K562 (cell line): ENCODE data around the gene GATAD1. TPM values are rescaled to one million over a fixed set of nuclear protein-coding genes. Genes with fewer than 3 reads are reported as not detected.

ENCODE experiments used
- ADNP ChIP-seq: fragments of 200-800 bp; sonication (Bioruptor generic); IDR thresholded peaks from 2 replicates; pipeline ENCODE4 v1.6.1; 2016; ENCODE audit warnings: missing genetic modification characterization, missing compliant biosample characterization
- CEBPB ChIP-seq: fragments of 450-650 bp; IDR thresholded peaks from 2 replicates; pipeline ENCODE4 v1.6.1; 2016; ENCODE audit warnings: missing genetic modification characterization, missing compliant biosample characterization
- FOXA3 ChIP-seq, 2 experiments: fragments of 450-650 bp in 1 of 2; sonication (generic) in 1 of 2; formaldehyde crosslinking; IDR thresholded peaks in 1 of 2; conservative IDR thresholded peaks in 1 of 2; 2 replicates each; pipeline versions ENCODE4 v1.4.0 to v1.8.0; 2020 to 2022; ENCODE audit warnings: mild to moderate bottlenecking in 2 of 2, missing genetic modification reagents in 1 of 2
- HDAC1 ChIP-seq, 2 experiments: fragments of 450-650 bp; IDR thresholded peaks; 2 replicates each; pipeline ENCODE4 v1.6.1; 2016 to 2017; ENCODE audit warnings: inconsistent platforms in 1 of 2, mild to moderate bottlenecking in 1 of 2, moderate library complexity in 1 of 2
- HDAC8 ChIP-seq: fragments of 450-650 bp; IDR thresholded peaks from 2 replicates; pipeline ENCODE4 v1.6.1; 2016; ENCODE audit warnings: mild to moderate bottlenecking, missing genetic modification characterization, moderate library complexity, missing compliant biosample characterization
- NFRKB ChIP-seq: fragments of 450-650 bp; IDR thresholded peaks from 2 replicates; pipeline ENCODE4 v1.6.1; 2016; ENCODE audit warnings: low read depth
- PHB2 ChIP-seq: fragments of 450-650 bp; IDR thresholded peaks from 2 replicates; pipeline ENCODE4 v1.6.1; 2017; ENCODE audit warnings: low read depth
- PML ChIP-seq: IDR thresholded peaks from 2 replicates; pipeline ENCODE4 v1.6.1; 2012; ENCODE audit warnings: low read length, inconsistent platforms
- POLR2AphosphoS2 ChIP-seq: IDR thresholded peaks from 2 replicates; pipeline ENCODE4 v1.6.1; 2012; ENCODE audit warnings: low read length, improper control_type of control experiment
- POLR2AphosphoS5 ChIP-seq: IDR thresholded peaks from 2 replicates; pipeline ENCODE4 v1.6.1; 2011; ENCODE audit warnings: mild to moderate bottlenecking, low read depth, low read length, moderate library complexity; ENCODE audit not compliant: control insufficient read depth, insufficient read depth
- TBP ChIP-seq: optimal IDR thresholded peaks from 2 replicates; pipeline ENCODE3; 2011; ENCODE audit warnings: low read depth, low read length, improper control_type of control experiment
- ZNF766 ChIP-seq: fragments of 200-800 bp; sonication (Bioruptor generic); conservative IDR thresholded peaks from 2 replicates; pipeline ENCODE4 v1.6.1; 2016; ENCODE audit warnings: missing genetic modification characterization, missing compliant biosample characterization
- polyA plus RNA-seq, 8 experiments: library from polyadenylated mRNA; depleted of rRNA in 4 of 8; stranded (reverse) in 5 of 8; unstranded in 3 of 8; fragments of >200 nt; fragmentation: Nextera tagmentation in 2 of 8; fragmentation: Illumina TruSeq in 1 of 8; extraction: Ambion mirVana in 2 of 8; extraction: Trizol in 1 of 8; gene quantifications; 2 replicates each; pipeline versions ENCODE4 v1.2.1 to v1.2.3, GENCODE V29; 2011 to 2014; ENCODE audit warnings: inconsistent platforms in 1 of 8, missing spikeins in 1 of 8
- total RNA-seq, 7 experiments: library from RNA; depleted of rRNA in 6 of 7; stranded (reverse); fragments of >200 nt in 6 of 7; fragmentation: Illumina TruSeq in 2 of 7; extraction: Trizol in 2 of 7; gene quantifications; 2 replicates each; pipeline versions ENCODE4 v1.2.1 to v1.2.3, GENCODE V29; 2011 to 2021; ENCODE audit warnings: low replicate concordance in 1 of 7
- TF ChIP-seq, protein P1 (sequence below), 2 experiments: fragments of 450-650 bp; formaldehyde crosslinking in 1 of 2; IDR thresholded peaks; 2 replicates each; pipeline versions ENCODE4 v1.4.0 to v1.6.1; 2014 to 2020; ENCODE audit warnings: mild to moderate bottlenecking in 2 of 2, borderline replicate concordance in 1 of 2, low read depth in 1 of 2
- TF ChIP-seq, protein P2 (sequence below), 2 experiments: fragments of 450-650 bp; IDR thresholded peaks; 2 replicates each; pipeline ENCODE4 v1.6.1; 2016
- TF ChIP-seq, protein P3 (sequence below): fragments of 250-450 bp; sonication (Bioruptor Pico); IDR thresholded peaks from 2 replicates; pipeline ENCODE4 v1.4.0; 2020

GATAD1 gene
- total and polyA plus RNA-seq, 9 of the 15 experiments (the other 6 are each of a cell fraction or from before 2014, with no cell fraction given), result 9.3 to 67.7 (median 34.3) TPM

DNA sequence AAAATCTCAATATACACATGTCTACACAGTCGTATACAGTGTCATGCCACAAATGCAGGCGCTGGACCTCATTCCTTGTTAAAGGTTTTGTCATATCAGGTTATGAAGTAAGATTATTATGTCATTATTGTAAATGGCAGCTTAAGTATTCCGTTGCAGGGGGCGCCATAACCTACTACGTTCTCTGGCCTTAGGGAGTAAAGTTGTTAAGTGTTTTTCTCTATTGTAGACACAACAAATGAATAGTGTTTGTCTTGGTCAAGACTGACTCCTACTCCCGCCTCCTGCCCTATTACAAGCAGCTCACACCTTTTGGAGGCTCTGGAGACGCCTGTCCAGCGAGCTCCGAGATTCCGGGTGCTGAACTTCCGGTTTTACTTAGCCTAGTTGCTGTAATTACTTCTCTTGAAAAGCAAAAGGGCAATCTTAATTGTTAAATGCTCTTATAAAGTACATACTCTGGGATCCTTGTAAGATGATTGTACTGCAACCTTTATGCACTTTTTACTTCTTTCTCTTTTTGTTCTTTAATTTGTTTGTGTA lies 994 bp downstream of the GATAD1 start (continued):
- TF ChIP-seq, protein P1, sequence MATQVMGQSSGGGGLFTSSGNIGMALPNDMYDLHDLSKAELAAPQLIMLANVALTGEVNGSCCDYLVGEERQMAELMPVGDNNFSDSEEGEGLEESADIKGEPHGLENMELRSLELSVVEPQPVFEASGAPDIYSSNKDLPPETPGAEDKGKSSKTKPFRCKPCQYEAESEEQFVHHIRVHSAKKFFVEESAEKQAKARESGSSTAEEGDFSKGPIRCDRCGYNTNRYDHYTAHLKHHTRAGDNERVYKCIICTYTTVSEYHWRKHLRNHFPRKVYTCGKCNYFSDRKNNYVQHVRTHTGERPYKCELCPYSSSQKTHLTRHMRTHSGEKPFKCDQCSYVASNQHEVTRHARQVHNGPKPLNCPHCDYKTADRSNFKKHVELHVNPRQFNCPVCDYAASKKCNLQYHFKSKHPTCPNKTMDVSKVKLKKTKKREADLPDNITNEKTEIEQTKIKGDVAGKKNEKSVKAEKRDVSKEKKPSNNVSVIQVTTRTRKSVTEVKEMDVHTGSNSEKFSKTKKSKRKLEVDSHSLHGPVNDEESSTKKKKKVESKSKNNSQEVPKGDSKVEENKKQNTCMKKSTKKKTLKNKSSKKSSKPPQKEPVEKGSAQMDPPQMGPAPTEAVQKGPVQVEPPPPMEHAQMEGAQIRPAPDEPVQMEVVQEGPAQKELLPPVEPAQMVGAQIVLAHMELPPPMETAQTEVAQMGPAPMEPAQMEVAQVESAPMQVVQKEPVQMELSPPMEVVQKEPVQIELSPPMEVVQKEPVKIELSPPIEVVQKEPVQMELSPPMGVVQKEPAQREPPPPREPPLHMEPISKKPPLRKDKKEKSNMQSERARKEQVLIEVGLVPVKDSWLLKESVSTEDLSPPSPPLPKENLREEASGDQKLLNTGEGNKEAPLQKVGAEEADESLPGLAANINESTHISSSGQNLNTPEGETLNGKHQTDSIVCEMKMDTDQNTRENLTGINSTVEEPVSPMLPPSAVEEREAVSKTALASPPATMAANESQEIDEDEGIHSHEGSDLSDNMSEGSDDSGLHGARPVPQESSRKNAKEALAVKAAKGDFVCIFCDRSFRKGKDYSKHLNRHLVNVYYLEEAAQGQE (IDR thresholded peaks at IDR 0.05; ENCODE audit: borderline replicate concordance), result peak; percentile 26
- TF ChIP-seq, protein P1 (CRISPR knock-in tag; IDR thresholded peaks at IDR 0.05; ENCODE audit: low read depth), result no peak
- 0 out of 2 replicates have a peak, but pooled peaks have one; percentile 36 for TF ChIP-seq ADNP (tag)
- TF ChIP-seq POLR2AphosphoS5, result peak; percentile 54; the same call in 1 of the 2 replicates
- TF ChIP-seq FOXA3 (CRISPR knock-in tag; conservative IDR thresholded peaks at IDR 0.05 in 1 of 2, IDR thresholded peaks at IDR 0.05 in 1 of 2), result 0 out of 4 replicates have a peak, but pooled peaks of 1 of the 2 experiments have one; percentile 1
- TF ChIP-seq PML, result peak; percentile 60
- TF ChIP-seq, protein P2, sequence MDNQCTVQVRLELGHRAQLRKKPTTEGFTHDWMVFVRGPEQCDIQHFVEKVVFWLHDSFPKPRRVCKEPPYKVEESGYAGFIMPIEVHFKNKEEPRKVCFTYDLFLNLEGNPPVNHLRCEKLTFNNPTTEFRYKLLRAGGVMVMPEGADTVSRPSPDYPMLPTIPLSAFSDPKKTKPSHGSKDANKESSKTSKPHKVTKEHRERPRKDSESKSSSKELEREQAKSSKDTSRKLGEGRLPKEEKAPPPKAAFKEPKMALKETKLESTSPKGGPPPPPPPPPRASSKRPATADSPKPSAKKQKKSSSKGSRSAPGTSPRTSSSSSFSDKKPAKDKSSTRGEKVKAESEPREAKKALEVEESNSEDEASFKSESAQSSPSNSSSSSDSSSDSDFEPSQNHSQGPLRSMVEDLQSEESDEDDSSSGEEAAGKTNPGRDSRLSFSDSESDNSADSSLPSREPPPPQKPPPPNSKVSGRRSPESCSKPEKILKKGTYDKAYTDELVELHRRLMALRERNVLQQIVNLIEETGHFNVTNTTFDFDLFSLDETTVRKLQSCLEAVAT (IDR thresholded peaks at IDR 0.05), result 0 out of 4 replicates have a peak, but pooled peaks of 1 of the 2 experiments have one; percentile 32
- no peak for TF ChIP-seq HDAC8 (tag)
- peak; percentile 11 for TF ChIP-seq TBP
- no peak for TF ChIP-seq PHB2
- peak in 1 of 2 experiments; percentile 48; a peak in 1 of 4 replicates for TF ChIP-seq HDAC1 (IDR thresholded peaks at IDR 0.05)
- peak; percentile 25; the same call in 1 of the 2 replicates for TF ChIP-seq ZNF766 (CRISPR knock-in tag)
- peak; percentile 86; the same call in 1 of the 2 replicates for TF ChIP-seq POLR2AphosphoS2
- peak; percentile 14; the same call in 1 of the 2 replicates for TF ChIP-seq NFRKB
- TF ChIP-seq, protein P3, sequence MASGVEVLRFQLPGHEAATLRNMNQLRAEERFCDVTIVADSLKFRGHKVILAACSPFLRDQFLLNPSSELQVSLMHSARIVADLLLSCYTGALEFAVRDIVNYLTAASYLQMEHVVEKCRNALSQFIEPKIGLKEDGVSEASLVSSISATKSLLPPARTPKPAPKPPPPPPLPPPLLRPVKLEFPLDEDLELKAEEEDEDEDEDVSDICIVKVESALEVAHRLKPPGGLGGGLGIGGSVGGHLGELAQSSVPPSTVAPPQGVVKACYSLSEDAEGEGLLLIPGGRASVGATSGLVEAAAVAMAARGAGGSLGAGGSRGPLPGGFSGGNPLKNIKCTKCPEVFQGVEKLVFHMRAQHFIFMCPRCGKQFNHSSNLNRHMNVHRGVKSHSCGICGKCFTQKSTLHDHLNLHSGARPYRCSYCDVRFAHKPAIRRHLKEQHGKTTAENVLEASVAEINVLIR (CRISPR knock-in tag), result no peak
- peak; percentile 81 for TF ChIP-seq CEBPB (tag)
